ENCODE measurements around the gene PCNX4. TPM values are rescaled to one million over a fixed set of nuclear protein-coding genes. Genes with fewer than 3 reads are reported as not detected.

The PCNX4 gene
- total RNA-seq, 1 experiment from 2014 or later = 48.4 TPM

DNA sequence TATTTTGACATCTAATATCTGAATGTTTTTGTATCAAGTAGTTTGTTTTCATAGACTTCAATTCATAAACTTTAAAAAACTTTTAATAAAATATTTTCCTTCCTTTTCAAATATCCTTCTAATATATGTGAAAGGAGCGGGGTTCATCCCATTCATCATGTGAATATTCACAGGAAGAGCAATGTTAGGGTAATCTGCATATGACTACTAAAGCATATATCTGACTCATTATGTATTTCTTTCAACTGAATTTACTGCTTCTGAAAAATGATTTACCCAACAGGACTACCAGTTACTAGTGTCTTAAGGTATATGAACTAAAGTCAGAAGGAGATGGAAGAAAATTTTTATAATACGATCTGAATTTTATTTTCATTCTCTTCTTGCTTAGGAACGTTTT lies 43.0 kb downstream of the PCNX4 start:
- no peak for DNase-seq (ENCODE audit: low read depth, low spot score)
- no peak for ATAC-seq
- no peak for TF ChIP-seq ZFX (IDR thresholded peaks at IDR 0.05)
- TF ChIP-seq TCF7L2 (IDR thresholded peaks at IDR 0.05; ENCODE audit: borderline replicate concordance, extremely low read depth, insufficient read depth, insufficient read length) = no peak
- TF ChIP-seq, protein P1, sequence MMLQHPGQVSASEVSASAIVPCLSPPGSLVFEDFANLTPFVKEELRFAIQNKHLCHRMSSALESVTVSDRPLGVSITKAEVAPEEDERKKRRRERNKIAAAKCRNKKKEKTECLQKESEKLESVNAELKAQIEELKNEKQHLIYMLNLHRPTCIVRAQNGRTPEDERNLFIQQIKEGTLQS (IDR thresholded peaks at IDR 0.05) = no peak
- TF ChIP-seq, protein P2, sequence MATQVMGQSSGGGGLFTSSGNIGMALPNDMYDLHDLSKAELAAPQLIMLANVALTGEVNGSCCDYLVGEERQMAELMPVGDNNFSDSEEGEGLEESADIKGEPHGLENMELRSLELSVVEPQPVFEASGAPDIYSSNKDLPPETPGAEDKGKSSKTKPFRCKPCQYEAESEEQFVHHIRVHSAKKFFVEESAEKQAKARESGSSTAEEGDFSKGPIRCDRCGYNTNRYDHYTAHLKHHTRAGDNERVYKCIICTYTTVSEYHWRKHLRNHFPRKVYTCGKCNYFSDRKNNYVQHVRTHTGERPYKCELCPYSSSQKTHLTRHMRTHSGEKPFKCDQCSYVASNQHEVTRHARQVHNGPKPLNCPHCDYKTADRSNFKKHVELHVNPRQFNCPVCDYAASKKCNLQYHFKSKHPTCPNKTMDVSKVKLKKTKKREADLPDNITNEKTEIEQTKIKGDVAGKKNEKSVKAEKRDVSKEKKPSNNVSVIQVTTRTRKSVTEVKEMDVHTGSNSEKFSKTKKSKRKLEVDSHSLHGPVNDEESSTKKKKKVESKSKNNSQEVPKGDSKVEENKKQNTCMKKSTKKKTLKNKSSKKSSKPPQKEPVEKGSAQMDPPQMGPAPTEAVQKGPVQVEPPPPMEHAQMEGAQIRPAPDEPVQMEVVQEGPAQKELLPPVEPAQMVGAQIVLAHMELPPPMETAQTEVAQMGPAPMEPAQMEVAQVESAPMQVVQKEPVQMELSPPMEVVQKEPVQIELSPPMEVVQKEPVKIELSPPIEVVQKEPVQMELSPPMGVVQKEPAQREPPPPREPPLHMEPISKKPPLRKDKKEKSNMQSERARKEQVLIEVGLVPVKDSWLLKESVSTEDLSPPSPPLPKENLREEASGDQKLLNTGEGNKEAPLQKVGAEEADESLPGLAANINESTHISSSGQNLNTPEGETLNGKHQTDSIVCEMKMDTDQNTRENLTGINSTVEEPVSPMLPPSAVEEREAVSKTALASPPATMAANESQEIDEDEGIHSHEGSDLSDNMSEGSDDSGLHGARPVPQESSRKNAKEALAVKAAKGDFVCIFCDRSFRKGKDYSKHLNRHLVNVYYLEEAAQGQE (IDR thresholded peaks at IDR 0.05; ENCODE audit: low read depth) = no peak
- no peak for TF ChIP-seq EZH2 (IDR thresholded peaks at IDR 0.05)
- no peak for TF ChIP-seq POLR2A (IDR thresholded peaks at IDR 0.05; ENCODE audit: borderline replicate concordance, extremely low read depth, insufficient read depth, insufficient read length)
- TF ChIP-seq SIN3A (IDR thresholded peaks at IDR 0.05; ENCODE audit: low read depth) = no peak
- H2AFZ ChIP-seq (ENCODE audit: low read depth, low read length, poor library complexity, severe bottlenecking) = no peak overlapping the region
- no TSS peak for BruUV-seq (replicated peaks)
- H3K9ac ChIP-seq (ENCODE audit: low read length) = no peak overlapping the region
- ChIA-PET CTCF (no interaction called here), RAD21 (ENCODE audit: low non-redundant PET in 1 of 2, low total read pairs in 2 of 2, uncharacterized antibody in 2 of 2, unreplicated experiment in 2 of 2) (no interaction called here), POLR2A (no interaction called here)
- H4K20me1 ChIP-seq (ENCODE audit: insufficient read depth) = no peaks in the 10 kb centered on the region
- H3K4me3 ChIP-seq (replicated peaks in 1 of 2; ENCODE audit: low read depth in 1 of 2, low read length in 2 of 2) = no peak overlapping the region
- H3K4me2 ChIP-seq (ENCODE audit: low read length) = no peak overlapping the region
- no peak overlapping the region for H3K27ac ChIP-seq (ENCODE audit: low read depth, low read length)
- no peaks in the 10 kb centered on the region for H3K79me2 ChIP-seq (ENCODE audit: insufficient read depth, low read length)
- 0 out of 4 replicates have a peak, but pooled peaks cover under 1 to 4% of the 10 kb centered on the region in 2 experiments for H3K36me3 ChIP-seq (ENCODE audit: control insufficient read depth in 1 of 2, insufficient read depth in 2 of 2, low read length in 2 of 2)
- intact Hi-C loops (cut with micrococcal nuclease) = no loop called here
- H3K9me2 ChIP-seq (ENCODE audit: insufficient read depth) = no peaks in the 10 kb centered on the region
- H3K27me3 ChIP-seq (ENCODE audit: insufficient read depth, low read length) = no peaks in the 10 kb centered on the region
- H3K4me1 ChIP-seq (ENCODE audit: control insufficient read depth in 1 of 2, insufficient read depth in 2 of 2, low read length in 2 of 2) = no peaks in the 10 kb centered on the region
- no peaks in the 10 kb centered on the region for H3K9me3 ChIP-seq (ENCODE audit: control insufficient read depth in 1 of 2, insufficient read depth in 1 of 2, low read depth in 1 of 2, low read length in 2 of 2)

Measured in HCT116 (cell line).